Measurements from ENCODE around the gene LRRC27. TPM values are rescaled to one million over a fixed set of nuclear protein-coding genes. Genes with fewer than 3 reads are reported as not detected.

LRRC27 gene
- 1 to 10 TPM; 2.2 to 5.4 (median 3.2) TPM for total RNA-seq
- long read RNA-seq, full-length matches to known transcripts = 1 of 1 reads
- long read RNA-seq, partial matches to known transcripts = 0 of 1 reads
- long read RNA-seq, other reads (novel, unspliced or antisense) = 0 of 1 reads

DNA sequence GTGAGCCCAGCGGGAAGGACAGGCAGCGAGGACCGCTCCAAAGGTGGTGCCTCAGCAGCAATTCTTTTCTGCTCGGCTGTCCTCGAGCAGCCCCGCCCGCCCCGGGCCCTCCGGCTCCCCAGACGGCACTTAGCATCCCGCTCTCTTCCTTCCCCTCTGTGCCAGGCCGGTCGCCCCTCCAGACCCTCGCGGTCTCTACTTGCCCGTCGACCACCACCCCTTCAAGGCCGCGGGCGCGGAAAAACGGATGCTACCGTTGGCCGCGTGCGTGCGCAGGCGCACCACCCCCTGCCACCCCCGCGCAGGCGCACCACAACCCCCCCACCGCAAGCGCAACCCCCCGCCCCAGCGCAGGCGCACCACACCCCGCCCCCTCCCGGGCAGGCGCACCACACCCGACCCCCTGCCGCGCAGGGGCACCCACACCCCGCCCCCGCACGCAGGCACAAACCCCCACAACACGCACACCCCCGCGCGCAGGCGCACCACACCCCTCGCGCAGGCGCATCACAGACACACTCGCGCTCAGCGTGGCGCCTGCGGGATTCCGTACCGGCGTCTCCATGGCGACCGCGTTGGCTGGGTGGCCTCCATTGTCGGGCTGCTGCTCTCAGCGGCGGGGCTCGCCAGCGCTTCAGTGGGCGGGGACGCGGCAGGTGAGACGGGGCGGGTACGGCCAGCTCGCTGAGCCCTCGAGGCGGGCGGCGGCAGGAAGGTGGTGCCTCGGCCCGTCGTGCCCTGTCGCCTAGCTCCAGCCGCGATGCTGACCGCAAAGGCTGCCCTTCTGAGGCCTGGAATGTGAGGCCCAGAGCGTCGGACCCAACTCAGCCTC, at the start of gene LRRC27:
Gene LRRC27 (plus strand): TSS at position 593 of the 832 bp plus-strand sequence. CDS start 1,332 bp downstream, outside the sequence.
- whole genome bisulfite sequencing (ENCODE audit: insufficient coverage, low coverage, low lambda C conversion rate, missing lambda C conversion rate) = 0% methylated on average over 17 of the region's 89 CpGs
- intact Hi-C loops (cut with DNase I) = loop anchor here in 1 of 2 donors (10.0 kb wide), 1 partner anchor 63 kb away; the partner anchor contains the start of gene PWWP2B
- Histone ChIP-seq H3K27ac (peak within 1 kb of the TSS; percentile 43 to 83 (median 76)), H3K4me1 (peaks cover 0 to 9% (median 0%) of the 10 kb centered on the region in 4 donors), H3K4me3 (peak within 1 kb of the TSS; percentile 72 to 94 (median 91)), H3K27me3 (no peaks in the 10 kb centered on the region), H3K36me3 (no peaks in the 10 kb centered on the region), H3K9me3 (no peaks in the 10 kb centered on the region)
- DNase-seq (peak; percentile 98 to 99 (median 99)), ATAC-seq (peak; percentile 93 to 95 (median 94))
- TF ChIP-seq, protein P1, sequence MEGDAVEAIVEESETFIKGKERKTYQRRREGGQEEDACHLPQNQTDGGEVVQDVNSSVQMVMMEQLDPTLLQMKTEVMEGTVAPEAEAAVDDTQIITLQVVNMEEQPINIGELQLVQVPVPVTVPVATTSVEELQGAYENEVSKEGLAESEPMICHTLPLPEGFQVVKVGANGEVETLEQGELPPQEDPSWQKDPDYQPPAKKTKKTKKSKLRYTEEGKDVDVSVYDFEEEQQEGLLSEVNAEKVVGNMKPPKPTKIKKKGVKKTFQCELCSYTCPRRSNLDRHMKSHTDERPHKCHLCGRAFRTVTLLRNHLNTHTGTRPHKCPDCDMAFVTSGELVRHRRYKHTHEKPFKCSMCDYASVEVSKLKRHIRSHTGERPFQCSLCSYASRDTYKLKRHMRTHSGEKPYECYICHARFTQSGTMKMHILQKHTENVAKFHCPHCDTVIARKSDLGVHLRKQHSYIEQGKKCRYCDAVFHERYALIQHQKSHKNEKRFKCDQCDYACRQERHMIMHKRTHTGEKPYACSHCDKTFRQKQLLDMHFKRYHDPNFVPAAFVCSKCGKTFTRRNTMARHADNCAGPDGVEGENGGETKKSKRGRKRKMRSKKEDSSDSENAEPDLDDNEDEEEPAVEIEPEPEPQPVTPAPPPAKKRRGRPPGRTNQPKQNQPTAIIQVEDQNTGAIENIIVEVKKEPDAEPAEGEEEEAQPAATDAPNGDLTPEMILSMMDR (IDR thresholded peaks at IDR 0.05) = no peak
- TF ChIP-seq POLR2A (IDR thresholded peaks at IDR 0.05) = peak; percentile 24

- intact Hi-C loops (cut with DNase I) = no loop called here
- Histone ChIP-seq H3K4me3 (no peak overlapping the region), H3K27ac (no peak overlapping the region), H3K36me3 (no peaks in the 10 kb centered on the region), H3K27me3 (no peaks in the 10 kb centered on the region), H3K9me3 (no peaks in the 10 kb centered on the region), H3K4me1 (no peaks in the 10 kb centered on the region)
- DNase-seq = peak in 2 of 3 donors; percentile 10 to 26
- no peak for TF ChIP-seq POLR2A (IDR thresholded peaks at IDR 0.05)
- 38% methylated on average over 19 of the region's 36 CpGs for WGBS (ENCODE audit: insufficient coverage, low coverage, low lambda C conversion rate, missing lambda C conversion rate)
- ATAC-seq = peak in 1 of 4 donors; percentile 25
Measured at GRCh38 chr10:132282667-132283603, 49.1 kb upstream of the LRRC27 start.

GRCh38 chr10:132283604-132284382, 48.2 kb upstream of the LRRC27 start:
- 61% methylated on average over 8 of the region's 24 CpGs for WGBS (ENCODE audit: insufficient coverage, low coverage, low lambda C conversion rate, missing lambda C conversion rate)
- no peak overlapping the region for H3K4me3 ChIP-seq
- peak in 1 of 4 donors; percentile 14 for ATAC-seq
- no peaks in the 10 kb centered on the region for H3K4me1 ChIP-seq
- H3K27me3 ChIP-seq = no peaks in the 10 kb centered on the region
- H3K36me3 ChIP-seq = no peaks in the 10 kb centered on the region
- intact Hi-C loops (cut with DNase I) = no loop called here
- H3K9me3 ChIP-seq = no peaks in the 10 kb centered on the region
- TF ChIP-seq, protein P1 (IDR thresholded peaks at IDR 0.05) = no peak
- no peak for TF ChIP-seq POLR2A (IDR thresholded peaks at IDR 0.05)
- H3K27ac ChIP-seq = no peak overlapping the region
- DNase-seq = peak in 2 of 3 donors; percentile 13 to 42

DNA sequence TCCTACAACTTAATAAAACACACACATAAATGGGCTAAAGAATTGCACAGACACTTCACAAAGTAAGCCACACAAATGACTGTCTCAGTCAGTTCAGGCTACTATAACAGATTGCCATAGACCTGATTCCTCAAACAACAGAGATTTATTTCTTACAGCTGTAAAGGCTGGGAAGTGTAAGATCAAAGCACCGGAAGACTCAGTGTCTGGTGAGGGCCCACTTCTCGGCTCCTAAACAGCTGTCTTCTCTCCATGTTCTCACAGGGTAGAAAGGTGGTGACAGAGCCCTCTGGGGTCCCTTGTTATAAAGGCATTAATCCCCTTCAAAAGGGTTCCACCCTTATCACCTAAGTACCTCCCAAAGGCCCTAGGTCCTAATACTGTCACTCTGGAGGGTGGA, 42.6 kb upstream of the LRRC27 start:
- WGBS (ENCODE audit: insufficient coverage, low coverage, low lambda C conversion rate, missing lambda C conversion rate) = 80% methylated on average over 1 of the region's 2 CpGs
- Histone ChIP-seq H3K4me3 (no peak overlapping the region), H3K36me3 (no peaks in the 10 kb centered on the region), H3K4me1 (no peaks in the 10 kb centered on the region), H3K27ac (no peak overlapping the region), H3K27me3 (no peaks in the 10 kb centered on the region), H3K9me3 (no peaks in the 10 kb centered on the region)
- no peak for TF ChIP-seq POLR2A (IDR thresholded peaks at IDR 0.05)
- TF ChIP-seq, protein P1 (IDR thresholded peaks at IDR 0.05) = no peak
- intact Hi-C loops (cut with DNase I) = no loop called here
- DNase-seq (no peak), ATAC-seq (no peak)
